Activated naive CD8-positive, alpha-beta T cell treated with anti-CD3 and anti-CD28 coated beads, Interleukin-2, amount 10 ng/mL, durations not matched to agents 7 days and 5 days (primary cell): Measurements from ENCODE around the gene HEMGN. TPM values are rescaled to one million over a fixed set of nuclear protein-coding genes. Genes with fewer than 3 reads are reported as not detected.
"Not testable (repeated sequence)": the region's sequence is repeated elsewhere in the genome, so short reads cannot be mapped to it uniquely, and the experiment has no call there.

Experiments used
- ATAC-seq: fragments of 150-1000 bp; cut with Tn5 transposase; one replicate; pipeline ENCODE4 v1.10.0; 2021; ENCODE audit warnings: low read depth, moderate library complexity
- POLR2A ChIA-PET: fragments of 350-600 bp; sonication (Branson Sonifier 250); formaldehyde crosslinking; loops from one replicate; lab custom pipeline; 2021; ENCODE audit warnings: antibody characterized with exemption; lab: Charles Lee
- DNase-seq: peaks from one replicate; pipeline ENCODE4 v3.0.0; 2021
- H3K27ac Mint-ChIP-seq: one replicate; pipeline ENCODE4 v1.8.0; 2022; ENCODE audit warnings: mild to moderate bottlenecking, mixed read lengths
- H3K27me3 Mint-ChIP-seq: one replicate; pipeline ENCODE4 v1.8.0; 2022; ENCODE audit warnings: mild to moderate bottlenecking, moderate library complexity, mixed read lengths
- H3K36me3 Mint-ChIP-seq: one replicate; pipeline ENCODE4 v1.8.0; 2021; ENCODE audit warnings: mild to moderate bottlenecking, mixed read lengths
- H3K4me1 Mint-ChIP-seq: one replicate; pipeline ENCODE4 v1.8.0; 2021; ENCODE audit warnings: mixed read lengths
- H3K4me3 Mint-ChIP-seq: one replicate; pipeline ENCODE4 v1.8.0; 2022; ENCODE audit warnings: mild to moderate bottlenecking, moderate library complexity, mixed read lengths
- H3K9me3 Mint-ChIP-seq: one replicate; pipeline ENCODE4 v1.8.0; 2021; ENCODE audit warnings: mixed read lengths
- total RNA-seq, 2 experiments: library from RNA; stranded (reverse); gene quantifications; one replicate each; pipeline ENCODE4 v1.2.3, GENCODE V29; 2021

Gene HEMGN
- total RNA-seq, 2 experiments from 2014 or later: 0.47 to 1.1 TPM

DNA sequence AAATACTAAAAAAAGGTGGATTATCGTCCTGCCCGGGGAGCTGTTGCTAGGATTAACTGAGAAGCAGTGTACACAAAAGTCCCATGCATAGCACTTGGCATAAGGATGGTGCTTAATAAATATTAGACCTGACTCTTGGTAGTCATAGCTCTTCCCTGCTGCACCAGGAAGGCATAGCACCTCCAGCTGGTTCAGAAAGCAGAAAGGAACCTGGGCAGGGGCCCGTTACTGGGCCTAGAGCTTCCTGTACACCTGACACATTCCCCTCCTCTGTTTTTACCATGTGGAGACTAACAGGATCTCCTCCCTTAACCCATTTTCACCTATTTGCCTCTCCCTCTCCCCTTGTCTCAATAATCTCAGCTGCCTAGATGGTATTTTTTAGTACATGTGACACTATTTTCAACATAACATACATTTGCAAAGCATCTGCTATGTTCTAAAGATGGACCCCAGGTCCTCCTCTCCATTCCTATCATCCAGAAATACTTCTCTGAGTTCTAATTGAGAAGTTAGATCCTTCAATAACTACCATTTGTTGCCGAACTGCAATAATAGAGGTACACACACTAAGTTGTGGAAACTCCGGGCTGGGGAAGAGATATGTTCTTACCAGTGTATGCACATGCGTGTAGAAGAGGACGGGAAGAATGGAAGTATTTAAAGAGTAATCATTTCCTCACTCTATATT is 42.0 kb upstream of the HEMGN start:
- H3K27me3 Mint-ChIP-seq: no peaks in the 10 kb centered on the region
- peaks cover 5% of the 10 kb centered on the region for H3K36me3 Mint-ChIP-seq
- peaks cover 1% of the 10 kb centered on the region for H3K9me3 Mint-ChIP-seq
- H3K27ac Mint-ChIP-seq: peak overlapping the region; percentile 0
- H3K4me1 Mint-ChIP-seq: peaks cover 19% of the 10 kb centered on the region
- DNase-seq (no peak), ATAC-seq (no peak)
- POLR2A ChIA-PET: interaction anchor here (0.6 to 1.4 kb wide), 3 partner anchors 9 to 129 kb away, joined by 3 to 6 read pairs (median 3); partner anchors contain the start of gene TRMO
- H3K4me3 Mint-ChIP-seq: no peak overlapping the region

DNA sequence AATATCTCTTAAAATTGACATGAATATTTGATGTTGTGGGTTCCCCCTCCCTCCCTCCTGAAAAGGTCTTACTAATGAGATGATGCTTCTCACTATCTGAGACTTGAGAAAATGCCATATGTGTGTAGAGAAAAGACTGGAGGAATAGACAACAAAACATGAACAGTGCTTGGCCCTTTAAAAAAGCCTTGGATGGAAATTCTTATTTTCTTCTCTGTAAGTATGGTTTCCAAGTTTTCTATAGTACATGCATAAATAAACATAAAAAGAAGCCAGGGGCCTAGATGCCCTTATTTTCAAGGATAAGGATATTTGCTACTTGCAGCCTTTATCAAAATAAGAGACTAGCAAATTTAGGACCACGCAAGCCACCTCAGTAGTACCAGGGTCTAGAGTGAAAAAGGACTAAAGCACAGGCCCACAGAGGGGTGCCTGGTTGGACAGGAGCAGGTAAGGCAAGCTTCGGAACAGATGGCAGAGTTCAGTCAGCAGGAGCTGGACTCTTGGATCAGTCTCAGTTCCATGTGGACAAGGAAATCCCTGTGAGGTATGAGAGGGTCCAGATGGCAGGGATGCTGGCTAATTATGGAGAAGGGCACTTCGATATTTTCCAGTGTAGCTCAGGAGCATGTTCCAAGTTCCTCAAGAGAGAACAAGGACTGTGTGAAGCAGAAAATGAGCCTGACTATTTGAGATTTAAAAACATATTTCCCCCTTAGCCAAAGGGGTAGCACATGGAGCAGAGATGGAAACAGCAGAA is 40.6 kb upstream of the HEMGN start:
- Mint-ChIP-seq H3K27me3 (no peaks in the 10 kb centered on the region), H3K36me3 (peaks cover 5% of the 10 kb centered on the region), H3K27ac (peak overlapping the region; percentile 29), H3K4me3 (no peak overlapping the region), H3K4me1 (peaks cover 19% of the 10 kb centered on the region), H3K9me3 (peaks cover 1% of the 10 kb centered on the region)
- POLR2A ChIA-PET: interaction anchor here (0.6 kb wide), 1 partner anchor 57 kb away, joined by 3 read pairs; no protein-coding TSS in a partner anchor
- DNase-seq (no peak), ATAC-seq (no peak)

DNA sequence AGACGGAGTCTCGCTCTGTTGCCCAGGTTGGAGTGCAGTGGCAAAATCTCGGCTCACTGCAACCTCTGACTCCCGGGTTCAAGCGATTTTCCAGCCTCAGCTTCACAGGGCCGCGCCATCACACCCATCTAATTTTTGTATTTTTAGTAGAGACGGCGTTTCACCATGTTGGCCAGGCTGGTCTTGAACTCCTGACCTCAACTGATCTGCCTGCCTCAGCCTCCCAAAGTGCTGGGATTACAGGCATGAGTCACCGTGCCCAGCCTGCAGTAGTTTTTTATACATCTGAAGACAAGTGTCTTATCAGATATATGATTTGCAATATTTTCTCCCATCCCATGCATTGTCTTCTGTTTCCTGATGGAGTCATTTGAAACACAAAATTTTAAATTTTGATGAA is 38.7 kb upstream of the HEMGN start:
- POLR2A ChIA-PET, H3K27ac Mint-ChIP-seq, H3K36me3 Mint-ChIP-seq, H3K9me3 Mint-ChIP-seq, ATAC-seq, H3K27me3 Mint-ChIP-seq, H3K4me3 Mint-ChIP-seq, DNase-seq: not testable (repeated sequence)
- H3K4me1 Mint-ChIP-seq: peaks cover 12% of the 10 kb centered on the region

DNA sequence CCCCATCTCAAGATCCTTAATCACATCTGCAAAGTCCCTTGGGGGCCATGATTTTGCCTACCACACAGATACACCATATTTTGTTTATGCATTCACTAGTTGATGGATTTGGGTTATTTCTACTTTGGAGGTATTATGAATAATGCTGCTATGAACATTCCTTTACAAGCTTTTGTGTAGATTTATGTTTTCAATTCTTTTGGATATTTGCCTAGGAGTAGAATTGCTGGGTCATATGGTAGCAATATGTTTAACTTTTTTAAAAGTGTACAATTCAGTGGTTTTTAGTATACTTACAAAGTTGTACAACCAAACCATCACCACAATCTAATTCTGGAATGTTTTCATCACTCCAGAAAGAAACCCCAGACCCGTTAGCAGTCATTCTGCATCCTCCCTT is 37.4 kb upstream of the HEMGN start:
- Mint-ChIP-seq H3K27ac (no peak overlapping the region), H3K36me3 (peaks cover 2% of the 10 kb centered on the region), H3K4me3 (no peak overlapping the region), H3K9me3 (peaks cover 1% of the 10 kb centered on the region), H3K27me3 (no peaks in the 10 kb centered on the region), H3K4me1 (peaks cover 10% of the 10 kb centered on the region)
- no peak for ATAC-seq
- POLR2A ChIA-PET: interaction anchor here (1.3 kb wide), 1 partner anchor 8 kb away, joined by 4 read pairs; the partner anchor contains the start of gene ANP32B
- no peak for DNase-seq

DNA sequence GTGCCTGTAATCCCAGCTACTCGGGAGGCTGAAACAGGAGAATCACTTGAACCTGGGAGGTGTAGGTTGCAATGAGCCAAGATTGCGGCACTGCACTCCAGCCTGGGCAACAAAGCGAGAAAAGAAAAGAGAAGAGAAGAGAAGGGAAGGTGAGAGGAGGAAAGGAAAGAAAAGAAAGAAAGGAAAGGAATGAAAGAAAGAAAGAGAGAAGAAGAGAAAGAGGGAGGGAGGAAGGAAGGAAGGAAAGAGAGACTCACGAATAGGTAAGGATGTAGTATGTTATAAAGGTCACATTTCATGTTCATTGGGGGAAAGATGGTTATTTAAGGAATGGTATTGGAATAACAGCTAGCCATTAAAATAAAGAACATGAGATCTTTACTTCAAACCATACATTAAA is 34.8 kb upstream of the HEMGN start:
- Mint-ChIP-seq H3K4me3 (no peak overlapping the region), H3K9me3 (peaks cover 1% of the 10 kb centered on the region), H3K36me3 (peaks cover 2% of the 10 kb centered on the region), H3K27ac (no peak overlapping the region), H3K4me1 (peaks cover 12% of the 10 kb centered on the region), H3K27me3 (no peaks in the 10 kb centered on the region)
- no peak for ATAC-seq
- DNase-seq: no peak
- POLR2A ChIA-PET: interaction anchor here (0.9 kb wide), 1 partner anchor 10 kb away, joined by 4 read pairs; the partner anchor contains the start of gene ANP32B

DNA sequence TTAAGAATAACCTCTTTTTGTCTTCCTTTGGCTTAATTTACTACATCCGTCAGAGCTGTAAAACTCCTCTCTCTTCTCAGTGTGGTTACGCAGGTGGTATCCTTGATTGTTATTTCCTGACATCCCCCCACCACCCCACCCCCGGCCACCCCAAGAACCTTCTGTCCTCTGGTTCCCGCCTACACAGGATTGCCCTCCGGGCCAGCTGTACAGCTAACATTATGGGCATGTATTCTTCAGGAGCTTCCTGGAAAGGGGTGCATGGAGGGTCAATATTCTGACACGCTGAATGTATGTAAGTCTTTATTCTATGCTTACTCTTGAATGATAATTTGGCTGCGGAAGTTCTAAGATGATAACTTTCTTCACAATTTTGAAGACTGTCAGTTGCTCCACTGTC is 32.2 kb upstream of the HEMGN start:
- POLR2A ChIA-PET: no interaction called here
- peaks cover 12% of the 10 kb centered on the region for H3K4me1 Mint-ChIP-seq
- ATAC-seq (peak; percentile 39), DNase-seq (no peak)
- peaks cover under 1% of the 10 kb centered on the region for H3K9me3 Mint-ChIP-seq
- peaks cover 4% of the 10 kb centered on the region for H3K27me3 Mint-ChIP-seq
- H3K36me3 Mint-ChIP-seq: peaks cover 2% of the 10 kb centered on the region
- peak overlapping the region; percentile 58 for H3K4me3 Mint-ChIP-seq
- H3K27ac Mint-ChIP-seq: peak overlapping the region; percentile 58

DNA sequence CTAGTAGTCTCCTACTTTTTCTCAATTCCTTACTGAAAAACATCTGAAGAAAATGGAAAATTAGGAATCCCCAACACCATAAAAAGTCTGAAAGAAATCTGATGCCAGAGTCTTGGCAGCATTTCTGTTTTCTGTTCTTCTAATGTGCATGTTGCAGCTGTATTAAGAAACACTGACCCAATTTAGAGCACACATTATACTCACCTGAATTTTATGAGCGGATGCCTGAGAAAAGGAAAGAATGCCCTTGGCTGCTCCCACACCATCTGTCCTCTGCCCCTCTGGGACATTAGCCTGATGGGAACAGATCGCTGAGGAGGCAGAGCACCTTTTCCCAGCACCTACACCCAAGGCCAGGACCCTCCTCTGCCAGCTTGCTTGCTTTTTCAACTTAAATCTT is 31.0 kb upstream of the HEMGN start:
- ATAC-seq (no peak), DNase-seq (no peak)
- Mint-ChIP-seq H3K27me3 (peaks cover 7% of the 10 kb centered on the region), H3K9me3 (no peaks in the 10 kb centered on the region), H3K4me1 (peaks cover 12% of the 10 kb centered on the region), H3K4me3 (no peak overlapping the region), H3K27ac (no peak overlapping the region), H3K36me3 (no peaks in the 10 kb centered on the region)
- POLR2A ChIA-PET: no interaction called here

DNA sequence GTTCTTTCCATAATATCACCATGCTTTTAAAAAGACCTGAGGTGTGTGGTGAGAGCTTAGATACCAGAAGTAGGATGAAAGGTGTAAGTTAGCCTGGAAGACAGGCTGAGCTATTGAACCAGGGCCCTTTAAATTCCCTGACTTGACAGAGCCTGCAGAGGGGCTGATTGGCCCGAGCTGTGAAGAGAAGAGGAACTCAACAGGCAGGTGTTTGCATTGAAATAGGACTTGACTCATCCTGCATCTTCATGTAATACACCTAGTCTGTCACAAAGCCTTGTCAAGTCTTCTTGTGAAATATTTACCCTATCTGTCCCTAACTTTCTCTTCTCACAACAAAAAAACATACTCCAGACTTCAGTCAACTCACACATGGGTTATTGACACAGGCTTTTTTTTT is 28.5 kb upstream of the HEMGN start:
- H3K4me3 Mint-ChIP-seq: no peak overlapping the region
- POLR2A ChIA-PET: no interaction called here
- H3K27me3 Mint-ChIP-seq: peaks cover 12% of the 10 kb centered on the region
- no peak overlapping the region for H3K27ac Mint-ChIP-seq
- H3K9me3 Mint-ChIP-seq: no peaks in the 10 kb centered on the region
- ATAC-seq: no peak
- H3K36me3 Mint-ChIP-seq: no peaks in the 10 kb centered on the region
- no peak for DNase-seq
- H3K4me1 Mint-ChIP-seq: peaks cover 13% of the 10 kb centered on the region

DNA sequence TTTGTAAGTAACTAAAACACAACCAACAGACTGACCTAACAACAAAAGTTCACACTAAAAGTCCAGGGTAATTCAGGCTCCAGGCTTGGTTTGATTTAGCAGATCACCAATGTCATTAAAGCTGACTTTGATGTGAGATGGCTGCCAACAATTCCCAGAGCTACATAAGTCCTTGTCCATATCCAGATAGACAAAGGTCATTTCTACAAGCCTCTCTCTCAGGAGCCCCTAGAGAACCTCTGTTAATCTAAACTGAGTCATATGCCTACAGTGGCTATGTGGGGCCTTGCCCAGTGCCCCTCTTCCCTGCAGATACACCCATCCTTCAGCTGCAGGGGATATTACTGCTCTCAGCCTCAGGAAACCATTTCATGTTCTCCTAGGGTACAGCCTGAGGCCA is 26.9 kb upstream of the HEMGN start:
- Mint-ChIP-seq H3K4me3 (no peak overlapping the region), H3K36me3 (no peaks in the 10 kb centered on the region), H3K4me1 (peaks cover 4% of the 10 kb centered on the region), H3K27ac (no peak overlapping the region), H3K27me3 (peaks cover 12% of the 10 kb centered on the region), H3K9me3 (no peaks in the 10 kb centered on the region)
- no peak for ATAC-seq
- POLR2A ChIA-PET: no interaction called here
- no peak for DNase-seq

DNA sequence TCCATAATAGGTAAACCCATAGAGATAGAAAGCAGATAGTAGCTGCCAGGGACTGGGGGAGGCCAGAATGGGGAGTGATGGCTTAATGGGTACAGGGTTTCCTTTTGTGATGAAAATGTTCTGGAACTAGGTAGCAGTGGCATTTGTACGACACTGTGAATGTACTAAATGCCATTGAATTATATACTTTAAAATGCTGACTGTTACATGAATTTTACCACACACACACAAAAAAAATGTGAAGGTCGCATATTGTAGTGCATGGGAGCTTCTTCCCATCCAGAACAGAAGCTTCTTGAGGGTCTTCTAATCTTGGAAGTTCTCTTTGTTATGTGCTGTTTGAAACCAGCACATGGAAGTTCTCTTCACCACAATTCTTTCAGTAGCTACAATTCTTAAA is 25.3 kb upstream of the HEMGN start:
- Mint-ChIP-seq H3K4me1 (peaks cover 5% of the 10 kb centered on the region), H3K27ac (no peak overlapping the region), H3K27me3 (peaks cover 12% of the 10 kb centered on the region), H3K36me3 (no peaks in the 10 kb centered on the region), H3K4me3 (no peak overlapping the region), H3K9me3 (no peaks in the 10 kb centered on the region)
- no peak for DNase-seq
- ATAC-seq: no peak
- POLR2A ChIA-PET: interaction anchor here (1.1 kb wide), 1 partner anchor 19 kb away, joined by 3 read pairs; no protein-coding TSS in a partner anchor

DNA sequence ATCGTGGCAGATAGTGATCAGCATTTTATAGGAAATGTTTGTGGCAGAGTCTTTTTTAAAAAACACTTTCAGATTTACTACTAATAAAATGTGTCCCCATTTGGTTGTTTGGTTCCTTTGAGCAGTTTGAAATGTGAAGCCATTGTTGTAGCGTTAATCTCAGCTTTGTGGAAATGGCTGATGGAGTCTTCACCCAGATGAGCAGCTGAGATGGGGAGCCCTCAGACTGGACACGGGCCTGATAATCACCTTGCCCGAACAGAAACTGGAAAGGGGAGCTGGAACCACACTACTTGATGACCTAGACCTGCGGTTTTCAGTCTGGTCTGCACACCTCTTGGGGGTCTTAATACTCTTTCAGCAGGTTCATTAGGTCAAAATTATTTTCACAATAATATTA is 24.6 kb upstream of the HEMGN start:
- ATAC-seq: no peak
- POLR2A ChIA-PET: interaction anchor here (1.1 kb wide), 1 partner anchor 20 kb away, joined by 3 read pairs; no protein-coding TSS in a partner anchor
- no peak overlapping the region for H3K27ac Mint-ChIP-seq
- H3K4me1 Mint-ChIP-seq: peaks cover 5% of the 10 kb centered on the region
- H3K27me3 Mint-ChIP-seq: peaks cover 12% of the 10 kb centered on the region
- H3K9me3 Mint-ChIP-seq: no peaks in the 10 kb centered on the region
- H3K36me3 Mint-ChIP-seq: no peaks in the 10 kb centered on the region
- H3K4me3 Mint-ChIP-seq: no peak overlapping the region
- DNase-seq: no peak

DNA sequence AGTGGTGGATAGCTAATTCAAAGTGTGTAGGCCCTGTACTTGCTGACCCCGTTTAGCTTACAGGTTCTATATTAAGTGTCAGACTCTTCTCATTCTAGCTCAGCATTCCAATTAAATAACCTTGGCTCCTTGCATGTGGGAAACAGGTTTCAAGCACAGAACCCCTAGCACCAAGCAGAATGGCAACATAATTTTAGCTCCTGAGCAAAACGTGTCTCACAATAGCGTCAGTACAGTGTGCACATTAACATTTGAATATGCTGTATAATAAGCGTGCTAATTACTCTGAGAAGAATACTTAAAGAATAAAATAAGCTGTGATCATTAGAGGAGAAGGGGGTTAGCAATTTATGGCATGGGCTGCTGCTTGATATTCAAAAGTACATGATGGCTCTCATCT is 24.2 kb upstream of the HEMGN start:
- Mint-ChIP-seq H3K9me3 (no peaks in the 10 kb centered on the region), H3K4me1 (peaks cover 5% of the 10 kb centered on the region), H3K4me3 (no peak overlapping the region), H3K27ac (no peak overlapping the region), H3K36me3 (no peaks in the 10 kb centered on the region), H3K27me3 (peaks cover 12% of the 10 kb centered on the region)
- DNase-seq: no peak
- POLR2A ChIA-PET: no interaction called here
- no peak for ATAC-seq

DNA sequence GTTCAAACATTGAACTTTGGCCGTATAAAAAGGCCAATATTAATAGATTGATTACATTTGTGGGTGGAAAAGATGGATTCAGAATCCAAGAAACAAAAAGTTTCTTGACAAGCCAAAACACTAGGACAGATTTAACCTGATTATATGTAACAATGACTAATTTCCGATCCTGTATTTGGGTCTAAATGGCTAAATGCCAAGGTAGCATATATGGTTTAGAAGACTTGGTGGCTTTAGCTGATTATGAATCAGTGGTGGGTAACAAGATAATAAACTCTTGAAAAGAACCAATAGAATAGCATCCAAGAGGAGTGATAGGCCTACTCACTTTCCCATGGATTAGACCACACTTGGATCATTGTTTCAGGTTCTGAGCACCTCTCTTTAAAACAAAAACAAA is 23.4 kb upstream of the HEMGN start:
- POLR2A ChIA-PET: no interaction called here
- no peak overlapping the region for H3K4me3 Mint-ChIP-seq

More for the DNA sequence above, 23.4 kb upstream of the HEMGN start:
- Mint-ChIP-seq H3K4me1 (peaks cover 5% of the 10 kb centered on the region), H3K36me3 (no peaks in the 10 kb centered on the region), H3K27ac (no peak overlapping the region), H3K9me3 (no peaks in the 10 kb centered on the region), H3K27me3 (peaks cover 9% of the 10 kb centered on the region)
- DNase-seq (no peak), ATAC-seq (no peak)
